GM21619 (cell line): ENCODE measurements around the gene CCDC92.

Experiments used
- ATAC-seq: cut with Tn5 transposase; IDR thresholded peaks from one replicate; pipeline ENCODE4 v1.9.1; 2021; ENCODE audit not compliant: unreplicated experiment

CCDC92 gene

DNA sequence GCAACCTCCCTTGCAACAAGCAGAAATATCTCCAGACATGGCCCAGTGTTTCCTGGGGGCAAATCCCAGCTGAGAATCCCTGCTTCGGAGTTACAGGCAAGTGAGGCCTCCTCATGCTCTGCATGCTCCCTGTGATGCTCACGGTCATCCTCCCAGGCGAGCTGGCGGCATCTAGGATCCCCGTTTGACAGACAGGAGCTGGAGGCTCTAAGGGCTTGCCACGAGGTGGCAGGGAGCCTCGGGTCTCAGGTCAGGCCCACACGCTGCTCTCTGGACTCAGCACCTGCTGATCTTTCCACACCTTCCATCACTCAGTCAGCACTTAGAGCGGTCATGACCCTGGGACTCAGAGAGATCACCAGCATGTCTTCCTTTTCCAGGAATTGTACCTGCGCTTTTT, 79.8 kb downstream of the CCDC92 start:
- no peak for ATAC-seq

GRCh38 chr12:123892180-123892559, 80.5 kb downstream of the CCDC92 start:
- no peak for ATAC-seq

GRCh38 chr12:123891516-123892179, 81.0 kb downstream of the CCDC92 start:
- ATAC-seq = no peak

DNA sequence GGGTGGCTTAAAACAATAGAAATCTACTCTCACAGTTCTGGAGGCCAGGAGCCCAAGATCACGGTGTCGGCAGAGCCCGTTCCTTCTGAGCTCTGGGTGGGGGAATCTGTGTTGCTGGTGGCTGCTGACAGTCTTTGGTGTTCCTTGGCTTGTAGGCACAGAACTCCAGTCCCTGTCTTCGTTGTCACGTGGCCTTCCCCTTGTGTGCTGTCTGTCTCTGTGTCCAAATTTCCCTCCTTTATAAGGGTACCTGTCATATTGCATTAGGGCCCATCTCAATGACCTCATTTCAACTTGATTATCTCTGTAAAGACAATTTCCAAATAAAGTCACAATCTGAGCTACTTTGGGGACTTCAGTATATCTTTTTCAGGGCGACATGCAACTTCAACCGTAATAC, 81.6 kb downstream of the CCDC92 start:
- no peak for ATAC-seq

DNA sequence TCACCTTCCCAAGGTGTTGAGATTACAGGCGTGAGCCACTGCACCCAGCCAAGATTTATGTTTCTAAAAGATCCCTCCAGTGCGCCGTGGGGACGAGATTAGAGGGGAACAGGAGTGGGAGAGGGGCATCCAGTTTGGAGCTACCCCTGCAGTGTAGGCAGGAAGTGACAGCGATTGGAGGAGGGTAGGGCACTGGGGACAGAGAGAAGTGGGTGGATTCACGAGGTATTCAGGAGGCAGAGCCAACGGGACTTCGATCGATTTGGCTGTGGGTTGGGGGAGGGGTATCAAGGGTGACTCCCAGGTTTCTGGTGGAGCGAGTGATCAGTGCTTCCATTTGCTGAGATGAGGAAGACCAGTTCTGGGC, 82.1 kb downstream of the CCDC92 start:
- ATAC-seq = no peak

DNA sequence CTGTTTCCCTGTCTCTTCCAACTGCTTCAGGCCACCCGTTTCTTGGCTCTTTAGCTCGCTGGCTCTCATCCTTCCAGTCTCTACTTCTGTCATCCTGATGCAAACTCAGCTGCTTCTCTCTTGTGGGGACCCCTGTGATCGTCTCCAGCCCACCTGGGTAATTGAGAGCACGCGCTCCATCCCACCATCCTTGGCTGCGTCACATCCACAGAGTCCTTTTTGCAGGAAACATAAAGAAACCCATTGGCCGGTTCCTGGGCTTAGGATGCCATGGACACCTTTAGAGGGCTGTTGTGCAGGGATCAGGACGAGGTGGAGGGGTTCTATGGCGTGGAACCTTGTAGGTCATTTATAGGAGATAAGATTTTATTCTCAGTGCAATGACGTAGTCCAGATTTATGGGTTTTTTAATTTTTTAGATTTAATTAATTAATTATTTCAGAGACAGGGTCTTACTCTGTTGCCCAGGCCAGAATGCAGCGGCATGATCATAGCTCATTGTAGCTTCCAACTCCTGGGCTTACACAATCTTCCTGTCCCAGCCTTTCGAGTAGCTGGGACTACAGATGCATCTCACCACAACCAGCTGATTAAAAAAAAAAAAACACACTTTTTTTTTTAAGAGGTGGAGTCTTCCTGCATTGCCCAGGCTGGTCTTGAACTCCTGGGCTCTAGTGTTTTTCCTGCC, 82.6 kb downstream of the CCDC92 start:
- ATAC-seq = no peak

GRCh38 chr12:123888989-123889388, 83.6 kb downstream of the CCDC92 start:
- ATAC-seq = no peak

DNA sequence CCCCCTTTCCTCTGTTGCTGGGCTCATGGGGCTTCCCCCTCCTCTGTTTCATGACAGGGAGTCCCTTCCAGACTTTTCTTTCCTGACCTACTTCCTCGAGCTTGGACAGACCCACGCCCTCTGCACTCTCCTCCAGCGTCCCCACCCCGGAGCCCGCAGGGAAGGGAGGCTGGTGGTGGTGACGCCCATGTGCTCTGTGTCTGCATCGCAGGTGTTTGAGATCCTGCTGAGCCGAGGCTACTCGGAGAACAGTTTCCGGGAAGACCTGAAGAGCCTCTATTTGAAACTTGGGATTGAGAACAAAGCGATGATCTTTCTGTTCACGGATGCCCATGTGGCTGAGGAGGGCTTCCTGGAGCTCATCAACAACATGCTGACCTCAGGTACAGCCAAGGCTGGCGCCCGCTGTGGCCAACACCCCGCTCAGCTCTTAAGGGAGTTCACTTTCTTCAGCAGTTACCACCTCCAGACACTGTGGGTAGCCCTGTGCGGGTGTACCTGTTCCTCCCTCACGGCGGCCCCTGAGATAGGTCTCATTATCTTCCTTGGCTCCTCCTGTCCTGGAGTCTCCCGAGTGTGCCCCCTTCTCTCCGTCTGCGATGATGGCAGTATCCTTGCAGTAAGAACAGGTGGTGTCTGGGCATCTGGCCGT, 85.6 kb downstream of the CCDC92 start:
- no peak for ATAC-seq

- ATAC-seq = no peak
These were observed 86.4 kb downstream of the CCDC92 start for GRCh38 chr12:123886258-123886657.
